Panc1 (cell line): ENCODE measurements around the gene KLF9. TPM values are rescaled to one million over a fixed set of nuclear protein-coding genes. Genes with fewer than 3 reads are reported as not detected.

Experiments used
- ATAC-seq: fragments of 200-7000 bp; cut with Tn5 transposase; 2 replicates; pipeline ENCODE4 v1.9.1; 2020; ENCODE audit warnings: mild to moderate bottlenecking, moderate library complexity
- BruUV-seq: library from RNA; stranded (reverse); fragments of 400-500 nt; replicated peaks from 2 replicates; lab custom pipeline; 2021; lab: Mats Ljungman, UMichigan
- CTCF ChIA-PET: fragments of 300-600 bp; sonication (Branson Sonifier 250); formaldehyde crosslinking; loops from one replicate; lab custom pipeline; 2022; ENCODE audit warnings: antibody characterized with exemption; lab: Charles Lee
- POLR2A ChIA-PET: fragments of 300-600 bp; sonication (Branson Sonifier 250); formaldehyde crosslinking; loops from one replicate; lab custom pipeline; 2022; ENCODE audit warnings: antibody characterized with exemption; lab: Charles Lee
- DNase-seq: peaks from one replicate; pipeline ENCODE4 v3.0.0-alpha.2; 2010; ENCODE audit warnings: low read depth, low spot score
- H3K27ac ChIP-seq: 2 replicates; pipeline ENCODE4 v1.5.1; 2011; ENCODE audit warnings: mild to moderate bottlenecking, low read length, inconsistent platforms
- H3K27me3 ChIP-seq: fragments of 200-500 bp; sonication (Bioruptor generic); 2 replicates; pipeline ENCODE4 v1.6.0; 2014; ENCODE audit warnings: low read length, inconsistent platforms; ENCODE audit not compliant: control insufficient read depth, insufficient read depth
- H3K36me3 ChIP-seq: fragments of 200-500 bp; sonication (Bioruptor generic); 2 replicates; pipeline ENCODE4 v1.5.1; 2014; ENCODE audit warnings: inconsistent platforms, mild to moderate bottlenecking, low read length, moderate library complexity; ENCODE audit not compliant: control insufficient read depth, insufficient read depth
- H3K4me1 ChIP-seq: 2 replicates; pipeline ENCODE4 v1.5.1; 2011; ENCODE audit warnings: inconsistent platforms, mild to moderate bottlenecking, low read length, moderate library complexity; ENCODE audit not compliant: control insufficient read depth, insufficient read depth
- H3K4me3 ChIP-seq, 2 experiments: 2 replicates each; pipeline ENCODE4 v1.5.1; 2011 to 2012; ENCODE audit warnings: low read depth in 2 of 2, low read length in 2 of 2, mild to moderate bottlenecking in 2 of 2, inconsistent platforms in 1 of 2, moderate library complexity in 1 of 2
- H3K9me3 ChIP-seq: fragments of 200-500 bp; sonication (Bioruptor generic); 2 replicates; pipeline ENCODE4 v1.5.1; 2014; ENCODE audit warnings: low read depth, mild to moderate bottlenecking, inconsistent platforms, low read length, moderate library complexity; ENCODE audit not compliant: control insufficient read depth, insufficient read depth
- POLR2AphosphoS5 ChIP-seq: IDR thresholded peaks from 2 replicates; pipeline ENCODE4 v1.6.1; 2012; ENCODE audit warnings: mild to moderate bottlenecking, low read depth, low read length, moderate library complexity
- SIN3A ChIP-seq: IDR thresholded peaks from 2 replicates; pipeline ENCODE4 v1.6.1; 2012; ENCODE audit warnings: low read depth, mild to moderate bottlenecking, low read length, moderate library complexity, borderline replicate concordance; ENCODE audit not compliant: insufficient read depth
- TCF7L2 ChIP-seq: IDR thresholded peaks from 2 replicates; pipeline ENCODE4 v1.6.1; 2011; ENCODE audit warnings: mild to moderate bottlenecking, low read depth, low read length, inconsistent platforms
- in situ Hi-C: cut with HindIII; loops from 2 replicates; pipeline ENCODE4 v1.10.0; 2016; ENCODE audit warnings: low sequenced_read_pairs, low pct_unique_long_range_greater_than_20kb
- intact Hi-C: fragments of 100-400 bp; cut with micrococcal nuclease; formaldehyde crosslinking; loops from one replicate; pipeline ENCODE4 v1.10.0; 2022; ENCODE audit not compliant: unreplicated experiment
- total RNA-seq: library from RNA; stranded (reverse); gene quantifications from one replicate; pipeline ENCODE4 v1.2.1, GENCODE V29; 2021; ENCODE audit not compliant: unreplicated experiment
- TF ChIP-seq, protein P1 (sequence below), 2 experiments: IDR thresholded peaks; 2 replicates each; pipeline ENCODE4 v1.6.1; 2011 to 2012; ENCODE audit warnings: low read depth in 2 of 2, control low read depth in 1 of 2, low read length in 1 of 2, mild to moderate bottlenecking in 1 of 2, moderate library complexity in 1 of 2; ENCODE audit not compliant: insufficient read depth in 1 of 2
- TF ChIP-seq, protein P2 (sequence below): fragments of 450-650 bp; IDR thresholded peaks from 2 replicates; pipeline ENCODE4 v1.5.1; 2017; ENCODE audit warnings: mild to moderate bottlenecking

Gene KLF9
- total RNA-seq, 1 experiment from 2014 or later: 0.95 TPM

DNA sequence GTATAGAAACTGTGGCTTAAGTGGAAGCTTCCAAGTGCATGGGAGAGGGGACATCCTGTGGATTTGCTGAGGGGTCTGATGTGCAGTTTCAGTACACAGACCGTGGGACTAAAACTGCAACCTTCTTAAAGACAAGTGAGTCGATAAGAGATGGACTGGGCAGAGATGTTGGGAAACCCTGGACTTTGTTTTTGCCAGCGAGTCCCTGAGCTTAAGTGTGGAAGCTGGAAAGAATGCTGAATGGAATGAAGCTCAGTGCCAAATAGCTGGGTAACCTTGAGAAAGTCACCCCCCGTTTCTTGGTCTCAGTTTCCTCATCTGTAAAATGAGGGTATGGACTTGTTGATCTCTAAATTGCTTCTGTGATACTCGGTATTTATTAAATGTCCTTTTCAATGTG is 37.3 kb upstream of the KLF9 start:
- no peaks in the 10 kb centered on the region for H3K36me3 ChIP-seq
- ATAC-seq (no peak), DNase-seq (no peak)
- no peaks in the 10 kb centered on the region for H3K9me3 ChIP-seq
- POLR2A ChIA-PET: no interaction called here
- no peaks in the 10 kb centered on the region for H3K27me3 ChIP-seq
- no TSS peak for BruUV-seq
- no peak overlapping the region for H3K27ac ChIP-seq
- H3K4me1 ChIP-seq: no peaks in the 10 kb centered on the region
- CTCF ChIA-PET: no interaction called here
- H3K4me3 ChIP-seq: no peak overlapping the region
- in situ Hi-C loops (no loop called here), intact Hi-C loops (no loop called here)
- TF ChIP-seq, protein P1, sequence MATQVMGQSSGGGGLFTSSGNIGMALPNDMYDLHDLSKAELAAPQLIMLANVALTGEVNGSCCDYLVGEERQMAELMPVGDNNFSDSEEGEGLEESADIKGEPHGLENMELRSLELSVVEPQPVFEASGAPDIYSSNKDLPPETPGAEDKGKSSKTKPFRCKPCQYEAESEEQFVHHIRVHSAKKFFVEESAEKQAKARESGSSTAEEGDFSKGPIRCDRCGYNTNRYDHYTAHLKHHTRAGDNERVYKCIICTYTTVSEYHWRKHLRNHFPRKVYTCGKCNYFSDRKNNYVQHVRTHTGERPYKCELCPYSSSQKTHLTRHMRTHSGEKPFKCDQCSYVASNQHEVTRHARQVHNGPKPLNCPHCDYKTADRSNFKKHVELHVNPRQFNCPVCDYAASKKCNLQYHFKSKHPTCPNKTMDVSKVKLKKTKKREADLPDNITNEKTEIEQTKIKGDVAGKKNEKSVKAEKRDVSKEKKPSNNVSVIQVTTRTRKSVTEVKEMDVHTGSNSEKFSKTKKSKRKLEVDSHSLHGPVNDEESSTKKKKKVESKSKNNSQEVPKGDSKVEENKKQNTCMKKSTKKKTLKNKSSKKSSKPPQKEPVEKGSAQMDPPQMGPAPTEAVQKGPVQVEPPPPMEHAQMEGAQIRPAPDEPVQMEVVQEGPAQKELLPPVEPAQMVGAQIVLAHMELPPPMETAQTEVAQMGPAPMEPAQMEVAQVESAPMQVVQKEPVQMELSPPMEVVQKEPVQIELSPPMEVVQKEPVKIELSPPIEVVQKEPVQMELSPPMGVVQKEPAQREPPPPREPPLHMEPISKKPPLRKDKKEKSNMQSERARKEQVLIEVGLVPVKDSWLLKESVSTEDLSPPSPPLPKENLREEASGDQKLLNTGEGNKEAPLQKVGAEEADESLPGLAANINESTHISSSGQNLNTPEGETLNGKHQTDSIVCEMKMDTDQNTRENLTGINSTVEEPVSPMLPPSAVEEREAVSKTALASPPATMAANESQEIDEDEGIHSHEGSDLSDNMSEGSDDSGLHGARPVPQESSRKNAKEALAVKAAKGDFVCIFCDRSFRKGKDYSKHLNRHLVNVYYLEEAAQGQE (IDR thresholded peaks at IDR 0.05; ENCODE audit: insufficient read depth in 1 of 2, low read depth in 2 of 2, low read length in 1 of 2): no peak
- TF ChIP-seq SIN3A (no peak), POLR2AphosphoS5 (no peak), TCF7L2 (no peak)
- TF ChIP-seq, protein P2, sequence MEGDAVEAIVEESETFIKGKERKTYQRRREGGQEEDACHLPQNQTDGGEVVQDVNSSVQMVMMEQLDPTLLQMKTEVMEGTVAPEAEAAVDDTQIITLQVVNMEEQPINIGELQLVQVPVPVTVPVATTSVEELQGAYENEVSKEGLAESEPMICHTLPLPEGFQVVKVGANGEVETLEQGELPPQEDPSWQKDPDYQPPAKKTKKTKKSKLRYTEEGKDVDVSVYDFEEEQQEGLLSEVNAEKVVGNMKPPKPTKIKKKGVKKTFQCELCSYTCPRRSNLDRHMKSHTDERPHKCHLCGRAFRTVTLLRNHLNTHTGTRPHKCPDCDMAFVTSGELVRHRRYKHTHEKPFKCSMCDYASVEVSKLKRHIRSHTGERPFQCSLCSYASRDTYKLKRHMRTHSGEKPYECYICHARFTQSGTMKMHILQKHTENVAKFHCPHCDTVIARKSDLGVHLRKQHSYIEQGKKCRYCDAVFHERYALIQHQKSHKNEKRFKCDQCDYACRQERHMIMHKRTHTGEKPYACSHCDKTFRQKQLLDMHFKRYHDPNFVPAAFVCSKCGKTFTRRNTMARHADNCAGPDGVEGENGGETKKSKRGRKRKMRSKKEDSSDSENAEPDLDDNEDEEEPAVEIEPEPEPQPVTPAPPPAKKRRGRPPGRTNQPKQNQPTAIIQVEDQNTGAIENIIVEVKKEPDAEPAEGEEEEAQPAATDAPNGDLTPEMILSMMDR: no peak

DNA sequence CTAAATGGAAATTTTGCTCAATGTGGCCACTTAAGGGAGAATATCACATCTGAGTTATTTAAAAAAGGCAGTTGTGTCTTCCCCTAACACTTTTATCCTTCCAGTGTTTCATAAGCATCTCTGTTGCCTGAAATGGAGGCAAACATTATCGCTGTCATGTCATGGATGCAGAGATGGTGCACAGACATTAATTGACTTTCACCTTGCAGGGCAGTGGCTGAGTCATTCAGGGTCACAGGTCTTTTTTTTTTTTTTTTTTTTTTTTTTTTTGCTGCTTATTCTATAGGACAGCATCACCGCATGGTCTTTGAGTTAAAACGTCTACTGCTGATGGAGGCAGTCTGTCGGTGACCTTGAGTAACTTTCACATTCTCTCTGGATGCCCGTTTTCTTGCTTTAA is 36.3 kb upstream of the KLF9 start:
- CTCF ChIA-PET: no interaction called here
- DNase-seq (no peak), ATAC-seq (no peak)
- H3K9me3 ChIP-seq: no peaks in the 10 kb centered on the region
- intact Hi-C loops (no loop called here), in situ Hi-C loops (no loop called here)
- no peaks in the 10 kb centered on the region for H3K4me1 ChIP-seq
- no peak overlapping the region for H3K27ac ChIP-seq
- no peak overlapping the region for H3K4me3 ChIP-seq
- no TSS peak for BruUV-seq
- no peaks in the 10 kb centered on the region for H3K36me3 ChIP-seq
- no peaks in the 10 kb centered on the region for H3K27me3 ChIP-seq
- TF ChIP-seq, protein P2: no peak
- TF ChIP-seq, protein P1 (IDR thresholded peaks at IDR 0.05; ENCODE audit: insufficient read depth in 1 of 2, low read depth in 2 of 2, low read length in 1 of 2): no peak
- no peak for TF ChIP-seq SIN3A
- TF ChIP-seq TCF7L2: no peak
- TF ChIP-seq POLR2AphosphoS5: no peak
- POLR2A ChIA-PET: no interaction called here
